H9 (cell line): Measurements from ENCODE around the gene KRTAP10-12. TPM values are rescaled to one million over a fixed set of nuclear protein-coding genes. Genes with fewer than 3 reads are reported as not detected.

Experiments
- DNase-seq: peaks from one replicate; pipeline ENCODE4 v3.0.0-alpha.2; 2017
- H2AFZ ChIP-seq: one replicate; pipeline ENCODE4 v1.6.1; 2013; ENCODE audit warnings: mild to moderate bottlenecking, low read length, control low read depth, moderate library complexity
- H2AK5ac ChIP-seq: 2 replicates; pipeline ENCODE4 v1.6.1; 2013; ENCODE audit warnings: low read length, control low read depth, mixed read lengths; ENCODE audit not compliant: insufficient read length
- H2BK120ac ChIP-seq: one replicate; pipeline ENCODE4 v1.6.1; 2013; ENCODE audit warnings: low read depth, mild to moderate bottlenecking, low read length, control low read depth, inconsistent platforms; ENCODE audit not compliant: poor library complexity, severe bottlenecking
- H2BK12ac ChIP-seq: 2 replicates; pipeline ENCODE4 v1.6.1; 2013; ENCODE audit warnings: low read length, control low read depth, mixed read lengths, low read depth; ENCODE audit not compliant: insufficient read length
- H2BK15ac ChIP-seq: 2 replicates; pipeline ENCODE4 v1.6.1; 2013; ENCODE audit warnings: low read depth, low read length, control low read depth
- H2BK20ac ChIP-seq: one replicate; pipeline ENCODE4 v1.6.1; 2013; ENCODE audit warnings: low read depth, mild to moderate bottlenecking, low read length, control low read depth, inconsistent platforms; ENCODE audit not compliant: poor library complexity, severe bottlenecking
- H2BK5ac ChIP-seq: 2 replicates; pipeline ENCODE4 v1.6.1; 2013; ENCODE audit warnings: low read length, control low read depth, mixed read lengths; ENCODE audit not compliant: insufficient read length
- H3K14ac ChIP-seq: 2 replicates; pipeline ENCODE4 v1.6.1; 2013; ENCODE audit warnings: low read length, control low read depth; ENCODE audit not compliant: insufficient read depth
- H3K18ac ChIP-seq: 2 replicates; pipeline ENCODE4 v1.6.1; 2013; ENCODE audit warnings: low read depth, mild to moderate bottlenecking, mixed read lengths, low read length, control low read depth; ENCODE audit not compliant: insufficient read length
- H3K23ac ChIP-seq: 2 replicates; pipeline ENCODE4 v1.6.1; 2013; ENCODE audit warnings: low read length, control low read depth, mixed read lengths, low read depth; ENCODE audit not compliant: insufficient read length
- H3K23me2 ChIP-seq: 2 replicates; pipeline ENCODE4 v1.6.1; 2013; ENCODE audit warnings: low read depth, mild to moderate bottlenecking, mixed read lengths, low read length, control low read depth; ENCODE audit not compliant: insufficient read length, poor library complexity, severe bottlenecking
- H3K27ac ChIP-seq: 2 replicates; pipeline ENCODE4 v1.5.1; 2013; ENCODE audit warnings: low read length, control low read depth, mixed read lengths, low read depth; ENCODE audit not compliant: insufficient read length
- H3K27me3 ChIP-seq: 2 replicates; pipeline ENCODE4 v1.6.1; 2013; ENCODE audit warnings: low read length, control low read depth, inconsistent platforms; ENCODE audit not compliant: insufficient read depth
- H3K4ac ChIP-seq: 2 replicates; pipeline ENCODE4 v1.6.1; 2013; ENCODE audit warnings: low read depth, mild to moderate bottlenecking, control low read depth, inconsistent platforms, low read length, moderate library complexity
- H3K4me1 ChIP-seq: 2 replicates; pipeline ENCODE4 v1.6.1; 2013; ENCODE audit warnings: low read length, control low read depth, inconsistent platforms; ENCODE audit not compliant: insufficient read depth
- H3K4me2 ChIP-seq: 2 replicates; pipeline ENCODE4 v1.6.1; 2013; ENCODE audit warnings: low read length, control low read depth, mixed read lengths; ENCODE audit not compliant: insufficient read length, insufficient read depth
- H3K56ac ChIP-seq: 2 replicates; pipeline ENCODE4 v1.6.1; 2013; ENCODE audit warnings: low read depth, mild to moderate bottlenecking, mixed read lengths, low read length, control low read depth; ENCODE audit not compliant: insufficient read length
- H3K79me1 ChIP-seq: 2 replicates; pipeline ENCODE4 v1.6.1; 2013; ENCODE audit warnings: low read depth, mild to moderate bottlenecking, moderate library complexity, low read length, control low read depth, inconsistent platforms; ENCODE audit not compliant: insufficient read depth, poor library complexity, severe bottlenecking
- H3K79me2 ChIP-seq: 2 replicates; pipeline ENCODE4 v1.6.1; 2013; ENCODE audit warnings: low read length, control low read depth, inconsistent platforms; ENCODE audit not compliant: insufficient read depth
- H3K9ac ChIP-seq: 2 replicates; pipeline ENCODE4 v1.6.1; 2013; ENCODE audit warnings: low read length, control low read depth, mixed read lengths; ENCODE audit not compliant: insufficient read length; ENCODE audit errors: extremely low read depth
- H3K9me3 ChIP-seq: one replicate; pipeline ENCODE4 v1.6.1; 2013; ENCODE audit warnings: low read depth, low read length, inconsistent platforms; ENCODE audit not compliant: control insufficient read depth
- H3T11ph ChIP-seq: one replicate; pipeline ENCODE4 v1.6.1; 2013; ENCODE audit warnings: mild to moderate bottlenecking, low read length, control low read depth, inconsistent platforms
- H4K20me1 ChIP-seq: one replicate; pipeline ENCODE4 v1.6.1; 2013; ENCODE audit not compliant: control insufficient read depth, insufficient read length, insufficient read depth
- H4K5ac ChIP-seq: 2 replicates; pipeline ENCODE4 v1.6.1; 2013; ENCODE audit warnings: low read depth, mild to moderate bottlenecking, mixed read lengths, low read length, control low read depth; ENCODE audit not compliant: insufficient read length
- H4K8ac ChIP-seq: replicated peaks from 2 replicates; pipeline ENCODE4 v1.6.1; 2013; ENCODE audit warnings: low read length, control low read depth, mixed read lengths, low read depth; ENCODE audit not compliant: insufficient read length
- H4K91ac ChIP-seq: 2 replicates; pipeline ENCODE4 v1.6.1; 2013; ENCODE audit warnings: low read depth, mild to moderate bottlenecking, moderate library complexity, mixed read lengths, low read length, control low read depth; ENCODE audit not compliant: insufficient read length
- H3K27ac Mint-ChIP-seq, 3 experiments: 2 replicates in 2 of 3; 3 replicates in 1 of 3; pipeline ENCODE4 v1.8.0; 2020 to 2021; ENCODE audit warnings: mixed read lengths in 3 of 3, mild to moderate bottlenecking in 1 of 3, moderate library complexity in 1 of 3
- H3K27me3 Mint-ChIP-seq: 2 replicates; pipeline ENCODE4 v1.8.0; 2021; ENCODE audit warnings: low read depth, mild to moderate bottlenecking, moderate library complexity, mixed read lengths
- H3K36me3 Mint-ChIP-seq, 3 experiments: 2 replicates in 2 of 3; 3 replicates in 1 of 3; pipeline ENCODE4 v1.8.0; 2020 to 2021; ENCODE audit warnings: low read depth in 3 of 3, mixed read lengths in 3 of 3; ENCODE audit not compliant: insufficient read depth in 1 of 3
- H3K4me1 Mint-ChIP-seq, 2 experiments: 2 replicates each; pipeline ENCODE4 v1.8.0; 2020; ENCODE audit warnings: mixed read lengths in 2 of 2
- H3K4me3 Mint-ChIP-seq, 2 experiments: 2 replicates in 1 of 2; 3 replicates in 1 of 2; pipeline ENCODE4 v1.8.0; 2020 to 2021; ENCODE audit warnings: mild to moderate bottlenecking in 2 of 2, mixed read lengths in 2 of 2, moderate library complexity in 1 of 2
- H3K9me3 Mint-ChIP-seq, 2 experiments: 2 replicates in 1 of 2; 3 replicates in 1 of 2; pipeline ENCODE4 v1.8.0; 2020; ENCODE audit warnings: mild to moderate bottlenecking in 2 of 2, mixed read lengths in 2 of 2, moderate library complexity in 1 of 2
- WGBS: extraction: QIAGEN DNeasy Blood & Tissue Kit; methylation state at CpG from one replicate; pipeline ENCODE4 v1.1.7; 2013; ENCODE audit warnings: missing lambda C conversion rate, low lambda C conversion rate, mixed read lengths; ENCODE audit not compliant: insufficient read length; ENCODE audit errors: extremely low coverage; 5-methylcytosine and 5-hydroxymethylcytosine counted together
- total RNA-seq: library from RNA; stranded (reverse); gene quantifications from 2 replicates; pipeline ENCODE4 v1.2.1, GENCODE V29; 2021
- TF ChIP-seq, protein P1 (sequence below): fragments of 200-600 bp; sonication (generic); conservative IDR thresholded peaks from 3 replicates; pipeline ENCODE4 v1.8.0; 2021; ENCODE audit warnings: antibody characterized with exemption, mild to moderate bottlenecking

Gene KRTAP10-12
- total RNA-seq, 1 experiment from 2014 or later: not detected

DNA sequence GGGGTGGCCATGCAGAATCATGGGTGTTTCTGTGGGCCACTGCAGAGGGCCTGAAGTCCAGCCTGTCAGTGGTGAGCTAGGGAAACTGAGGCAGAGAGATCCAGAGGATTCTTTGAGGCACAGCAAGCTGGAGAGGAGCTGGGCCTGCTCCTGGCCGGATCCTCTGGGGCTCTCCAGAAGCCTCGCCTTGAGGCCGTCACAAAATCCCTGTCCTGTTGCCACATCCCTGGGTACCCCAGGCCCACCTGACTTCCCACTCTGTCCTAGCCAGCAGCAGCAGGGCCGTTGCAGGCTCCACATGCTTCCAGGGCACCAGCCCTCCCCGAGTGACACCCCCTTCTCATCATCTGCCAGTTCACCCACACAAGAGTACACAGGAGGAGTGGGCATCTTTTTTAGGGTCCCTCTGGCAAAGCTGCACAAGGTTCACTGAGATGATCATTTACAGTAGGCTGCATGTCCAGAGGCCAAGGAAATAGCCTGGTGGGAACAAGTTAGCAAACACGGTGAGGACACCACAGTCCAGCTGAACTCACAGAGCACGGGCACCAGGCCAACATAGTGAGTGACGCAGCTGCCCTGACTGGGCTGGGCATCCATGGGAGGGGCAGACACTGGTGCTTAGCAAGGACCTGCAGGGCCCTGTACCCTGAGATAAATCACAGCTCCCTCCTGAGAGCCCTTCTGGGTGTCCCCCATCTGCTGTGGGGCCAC is 39.5 kb downstream of the KRTAP10-12 start:
- Histone ChIP-seq H3K18ac (no peak overlapping the region), H3K79me2 (no peaks in the 10 kb centered on the region), H3T11ph (no peak overlapping the region), H3K4me1 (no peaks in the 10 kb centered on the region), H4K91ac (no peak overlapping the region), H3K79me1 (no peaks in the 10 kb centered on the region), H3K9me3 (no peaks in the 10 kb centered on the region), H2AFZ (no peak overlapping the region), H3K9ac (no peak overlapping the region), H4K8ac (no peak overlapping the region), H3K23ac (no peak overlapping the region), H2BK15ac (no peak overlapping the region), H3K4ac (no peak overlapping the region), H3K14ac (peak overlapping the region; percentile 14), H2BK20ac (no peak overlapping the region), H4K20me1 (no peaks in the 10 kb centered on the region), H3K27me3 (no peaks in the 10 kb centered on the region), H2BK5ac (no peak overlapping the region), H3K23me2 (no peaks in the 10 kb centered on the region), H4K5ac (no peak overlapping the region), H3K56ac (no peak overlapping the region), H3K4me2 (no peak overlapping the region), H2BK120ac (no peak overlapping the region), H3K27ac (no peak overlapping the region), H2BK12ac (no peak overlapping the region), H2AK5ac (no peak overlapping the region)
- Mint-ChIP-seq H3K27ac (peak overlapping the region in 1 of 3 experiments; percentile 62; a peak in 1 of 7 replicates), H3K27me3 (peaks cover 9% of the 10 kb centered on the region), H3K4me1 (peaks cover 59 to 60% of the 10 kb centered on the region in 2 experiments), H3K9me3 (no peaks in the 10 kb centered on the region), H3K36me3 (peaks cover 0 to 4% (median 2%) of the 10 kb centered on the region in 3 experiments; a peak in 3 of 7 replicates), H3K4me3 (peak overlapping the region in 1 of 2 experiments; percentile 6; a peak in 2 of 5 replicates)
- no CpG with 5 or more reads among the region's 8 CpGs for WGBS
- TF ChIP-seq, protein P1, sequence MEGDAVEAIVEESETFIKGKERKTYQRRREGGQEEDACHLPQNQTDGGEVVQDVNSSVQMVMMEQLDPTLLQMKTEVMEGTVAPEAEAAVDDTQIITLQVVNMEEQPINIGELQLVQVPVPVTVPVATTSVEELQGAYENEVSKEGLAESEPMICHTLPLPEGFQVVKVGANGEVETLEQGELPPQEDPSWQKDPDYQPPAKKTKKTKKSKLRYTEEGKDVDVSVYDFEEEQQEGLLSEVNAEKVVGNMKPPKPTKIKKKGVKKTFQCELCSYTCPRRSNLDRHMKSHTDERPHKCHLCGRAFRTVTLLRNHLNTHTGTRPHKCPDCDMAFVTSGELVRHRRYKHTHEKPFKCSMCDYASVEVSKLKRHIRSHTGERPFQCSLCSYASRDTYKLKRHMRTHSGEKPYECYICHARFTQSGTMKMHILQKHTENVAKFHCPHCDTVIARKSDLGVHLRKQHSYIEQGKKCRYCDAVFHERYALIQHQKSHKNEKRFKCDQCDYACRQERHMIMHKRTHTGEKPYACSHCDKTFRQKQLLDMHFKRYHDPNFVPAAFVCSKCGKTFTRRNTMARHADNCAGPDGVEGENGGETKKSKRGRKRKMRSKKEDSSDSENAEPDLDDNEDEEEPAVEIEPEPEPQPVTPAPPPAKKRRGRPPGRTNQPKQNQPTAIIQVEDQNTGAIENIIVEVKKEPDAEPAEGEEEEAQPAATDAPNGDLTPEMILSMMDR: no peak
- DNase-seq: peak; percentile 8
